Naive thymus-derived CD4-positive, alpha-beta T cell (primary cell): Measurements from ENCODE around the gene FBLN1. TPM values are rescaled to one million over a fixed set of nuclear protein-coding genes. Genes with fewer than 3 reads are reported as not detected.

Source experiments
- ATAC-seq: fragments of 150-1000 bp; cut with Tn5 transposase; 2 replicates; pipeline ENCODE4 v1.10.0; 2021; ENCODE audit warnings: mild to moderate bottlenecking, moderate library complexity
- CTCF ChIA-PET: fragments of 350-600 bp; sonication (Branson Sonifier 250); formaldehyde crosslinking; loops from one replicate; lab custom pipeline; 2021; ENCODE audit warnings: antibody characterized with exemption; lab: Charles Lee
- POLR2A ChIA-PET: fragments of 350-600 bp; sonication (Branson Sonifier 250); formaldehyde crosslinking; loops from one replicate; lab custom pipeline; 2021; ENCODE audit warnings: antibody characterized with exemption, inconsistent platforms; lab: Charles Lee
- DNase-seq, 9 donors: peaks; one replicate each; pipeline versions ENCODE4 v3.0.0 to v3.0.0-alpha.2; 2020 to 2022; ENCODE audit warnings: mixed read lengths in 1 of 9
- H3K27ac ChIP-seq: one replicate; pipeline ENCODE4 v1.7.0; 2013; ENCODE audit warnings: mild to moderate bottlenecking, low read depth, low read length, moderate library complexity
- H3K27me3 ChIP-seq, 2 donors: one replicate each; pipeline ENCODE4 v1.7.0; 2013; ENCODE audit warnings: low read length in 2 of 2, mild to moderate bottlenecking in 2 of 2, moderate library complexity in 2 of 2; ENCODE audit not compliant: control insufficient read depth in 2 of 2, insufficient read depth in 2 of 2
- H3K36me3 ChIP-seq, 3 experiments: 1 replicate in 2 of 3; 2 replicates in 1 of 3; pipeline ENCODE4 v1.7.0; 2013; ENCODE audit warnings: low read length in 3 of 3, mild to moderate bottlenecking in 3 of 3, moderate library complexity in 1 of 3; ENCODE audit not compliant: insufficient read depth in 3 of 3, control insufficient read depth in 2 of 3
- H3K4me1 ChIP-seq, 2 donors: one replicate each; pipeline ENCODE4 v1.7.0; 2013; ENCODE audit warnings: low read length in 2 of 2, mild to moderate bottlenecking in 2 of 2, moderate library complexity in 1 of 2; ENCODE audit not compliant: control insufficient read depth in 2 of 2, insufficient read depth in 2 of 2
- H3K4me3 ChIP-seq: 2 replicates; pipeline ENCODE4 v1.7.0; 2013; ENCODE audit warnings: mild to moderate bottlenecking, low read length
- H3K9me3 ChIP-seq, 3 experiments: 1 replicate in 2 of 3; 2 replicates in 1 of 3; pipeline ENCODE4 v1.7.0; 2013; ENCODE audit warnings: low read length in 3 of 3; ENCODE audit not compliant: control insufficient read depth in 2 of 3
- H3K27ac Mint-ChIP-seq, 9 donors: one replicate each; pipeline ENCODE4 v1.8.0; 2020 to 2022; ENCODE audit warnings: mixed read lengths in 9 of 9, mild to moderate bottlenecking in 8 of 9, moderate library complexity in 5 of 9, inconsistent platforms in 2 of 9
- H3K27me3 Mint-ChIP-seq, 5 donors: one replicate each; pipeline ENCODE4 v1.8.0; 2021 to 2022; ENCODE audit warnings: mixed read lengths in 5 of 5, mild to moderate bottlenecking in 1 of 5
- H3K36me3 Mint-ChIP-seq, 5 donors: one replicate each; pipeline ENCODE4 v1.8.0; 2020 to 2022; ENCODE audit warnings: mixed read lengths in 5 of 5, mild to moderate bottlenecking in 3 of 5, inconsistent platforms in 1 of 5
- H3K4me1 Mint-ChIP-seq, 7 donors: one replicate each; pipeline ENCODE4 v1.8.0; 2020 to 2022; ENCODE audit warnings: mixed read lengths in 7 of 7, mild to moderate bottlenecking in 3 of 7, inconsistent platforms in 1 of 7
- H3K4me3 Mint-ChIP-seq, 10 donors: one replicate each; pipeline ENCODE4 v1.8.0; 2020 to 2022; ENCODE audit warnings: mild to moderate bottlenecking in 10 of 10, mixed read lengths in 10 of 10, moderate library complexity in 6 of 10, inconsistent platforms in 2 of 10
- H3K9me3 Mint-ChIP-seq, 11 donors: one replicate each; pipeline ENCODE4 v1.8.0; 2020 to 2022; ENCODE audit warnings: mixed read lengths in 11 of 11, mild to moderate bottlenecking in 4 of 11, inconsistent platforms in 1 of 11, moderate library complexity in 1 of 11
- intact Hi-C, 2 donors: fragments of 100-400 bp; cut with micrococcal nuclease; formaldehyde crosslinking; loops; one replicate each; pipeline ENCODE4 v1.15.1; 2023
- polyA plus RNA-seq, 2 donors: library from polyadenylated mRNA; unstranded; fragments of 300-500 nt; fragmentation: Illumina TruSeq; gene quantifications; one replicate each; pipeline ENCODE4 v1.2.3, GENCODE V29; 2021
- total RNA-seq, 6 experiments: library from RNA in 5 of 6; stranded (reverse) in 5 of 6; gene quantifications; 1 replicate in 5 of 6; 2 replicates in 1 of 6; pipeline ENCODE4 v1.2.3 and lab custom pipeline; 2021 to 2026

The FBLN1 gene
- total and polyA plus RNA-seq, 7 experiments from 2014 or later = 0.11 to 1.1 TPM; not detected in 5

DNA sequence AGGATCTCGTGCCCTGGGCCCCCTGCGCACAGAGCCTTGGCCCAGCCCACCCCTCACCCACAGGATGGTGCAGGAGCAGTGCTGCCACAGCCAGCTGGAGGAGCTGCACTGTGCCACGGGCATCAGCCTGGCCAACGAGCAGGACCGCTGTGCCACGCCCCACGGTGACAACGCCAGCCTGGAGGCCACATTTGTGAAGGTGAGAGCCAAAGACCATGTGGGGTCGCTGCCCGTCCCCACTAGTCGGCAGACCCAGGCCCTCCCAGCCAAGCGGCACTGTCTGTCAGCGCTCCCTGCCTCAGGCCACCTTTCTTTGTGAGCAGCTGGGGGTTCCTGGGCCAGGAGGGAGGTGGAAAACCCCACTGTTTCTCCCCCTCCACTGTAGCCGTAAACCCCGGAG, 22.8 kb downstream of the FBLN1 start:
- Histone ChIP-seq H3K4me1 (no peaks in the 10 kb centered on the region), H3K9me3 (no peaks in the 10 kb centered on the region), H3K36me3 (no peaks in the 10 kb centered on the region), H3K27me3 (no peaks in the 10 kb centered on the region), H3K4me3 (no peak overlapping the region), H3K27ac (no peak overlapping the region)
- Mint-ChIP-seq H3K36me3 (no peaks in the 10 kb centered on the region), H3K9me3 (no peaks in the 10 kb centered on the region), H3K27ac (no peak overlapping the region), H3K27me3 (no peaks in the 10 kb centered on the region), H3K4me3 (no peak overlapping the region), H3K4me1 (no peaks in the 10 kb centered on the region)
- ATAC-seq (no peak), DNase-seq (no peak)
- ChIA-PET CTCF (no interaction called here), POLR2A (no interaction called here)
- intact Hi-C loops = no loop called here

DNA sequence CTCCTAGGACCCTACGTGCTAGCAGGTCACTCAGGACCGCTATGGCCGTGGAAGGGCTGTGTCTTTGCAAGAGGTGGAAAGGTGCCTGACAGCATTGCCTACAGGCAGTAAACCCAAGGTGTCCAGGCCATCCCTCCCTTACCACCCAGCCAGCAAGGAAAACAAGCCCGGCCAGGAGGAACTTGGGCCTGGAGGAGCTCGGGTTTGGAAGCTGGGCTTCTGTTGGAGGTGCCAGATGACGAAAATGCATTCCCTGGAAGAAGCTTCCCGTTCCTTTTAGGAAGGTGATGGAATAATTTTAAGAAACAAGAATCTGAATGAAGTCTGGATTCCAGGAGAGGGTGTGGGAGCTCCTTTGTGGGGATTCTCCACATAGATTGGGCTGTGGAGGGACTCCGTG, 23.6 kb downstream of the FBLN1 start:
- ChIA-PET CTCF (no interaction called here), POLR2A (no interaction called here)
- Histone ChIP-seq H3K4me1 (no peaks in the 10 kb centered on the region), H3K27ac (no peak overlapping the region), H3K9me3 (no peaks in the 10 kb centered on the region), H3K36me3 (no peaks in the 10 kb centered on the region), H3K4me3 (no peak overlapping the region), H3K27me3 (no peaks in the 10 kb centered on the region)
- Mint-ChIP-seq H3K9me3 (no peaks in the 10 kb centered on the region), H3K4me1 (no peaks in the 10 kb centered on the region), H3K27me3 (no peaks in the 10 kb centered on the region), H3K36me3 (no peaks in the 10 kb centered on the region), H3K27ac (no peak overlapping the region), H3K4me3 (no peak overlapping the region)
- ATAC-seq = no peak
- intact Hi-C loops = no loop called here
- DNase-seq = no peak

DNA sequence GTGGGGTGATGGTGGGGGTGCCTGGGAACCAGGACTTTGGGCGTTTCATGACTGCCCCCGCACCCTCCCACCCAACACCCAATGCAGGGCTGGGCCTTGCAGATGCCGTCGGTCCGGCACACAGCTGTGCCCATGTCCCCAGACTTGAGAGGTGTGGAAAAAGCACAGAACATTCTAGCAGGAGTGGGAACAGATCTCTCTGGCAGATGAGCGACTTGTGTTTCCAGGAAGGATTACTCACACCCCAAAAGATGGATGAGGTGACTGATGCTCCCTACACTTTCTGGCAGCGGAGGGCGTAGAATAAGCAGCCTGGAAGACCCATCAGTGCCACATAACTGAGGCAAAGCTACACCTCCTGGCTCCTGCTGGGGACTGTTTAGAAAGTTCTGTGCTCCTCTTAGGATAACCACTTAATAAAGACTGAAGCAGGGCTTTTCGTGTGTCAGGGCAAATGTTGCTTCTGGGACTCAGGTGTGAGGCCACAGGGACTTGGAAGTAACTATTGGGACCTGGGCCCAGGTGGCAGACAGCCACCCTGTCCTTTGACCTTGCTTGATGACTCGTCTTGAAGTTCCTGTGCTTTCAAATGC, 24.2 kb downstream of the FBLN1 start:
- H3K4me1 ChIP-seq = no peaks in the 10 kb centered on the region
- no peaks in the 10 kb centered on the region for H3K9me3 ChIP-seq
- H3K4me3 ChIP-seq = no peak overlapping the region
- H3K36me3 ChIP-seq = no peaks in the 10 kb centered on the region
- Mint-ChIP-seq H3K4me3 (no peak overlapping the region), H3K4me1 (no peaks in the 10 kb centered on the region), H3K36me3 (no peaks in the 10 kb centered on the region), H3K27ac (no peak overlapping the region), H3K9me3 (no peaks in the 10 kb centered on the region), H3K27me3 (peaks cover 0 to under 1% (median 0%) of the 10 kb centered on the region in 5 donors)
- no peaks in the 10 kb centered on the region for H3K27me3 ChIP-seq
- no peak for ATAC-seq
- intact Hi-C loops = no loop called here
- DNase-seq = no peak
- ChIA-PET CTCF (no interaction called here), POLR2A (no interaction called here)
- H3K27ac ChIP-seq = no peak overlapping the region

DNA sequence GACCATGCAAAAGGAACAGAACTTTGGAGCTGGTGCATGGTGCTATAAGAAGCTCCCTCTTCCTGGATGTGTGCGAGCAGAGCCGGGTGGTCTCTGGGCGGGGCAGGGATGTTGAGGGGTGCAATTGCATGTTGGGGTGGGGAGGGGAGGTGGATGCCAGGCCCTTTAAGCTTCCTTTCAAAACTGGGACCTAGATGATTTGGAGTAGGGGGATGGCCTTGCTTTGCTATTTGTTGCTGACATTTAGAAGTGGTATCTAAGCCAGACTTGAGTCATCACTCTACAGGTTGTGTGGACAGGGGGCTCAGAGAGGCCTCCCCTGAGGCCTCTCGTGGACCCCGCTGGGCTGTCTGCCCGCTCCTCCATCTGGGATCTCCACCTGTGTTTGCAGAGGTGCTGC, 24.8 kb downstream of the FBLN1 start:
- no peak overlapping the region for H3K4me3 Mint-ChIP-seq
- DNase-seq (no peak), ATAC-seq (no peak)
- no peaks in the 10 kb centered on the region for H3K4me1 ChIP-seq
- peaks cover 0 to 4% (median 0%) of the 10 kb centered on the region in 5 donors for H3K27me3 Mint-ChIP-seq
- H3K27ac Mint-ChIP-seq = no peak overlapping the region
- ChIA-PET POLR2A (no interaction called here), CTCF (no interaction called here)
- H3K36me3 ChIP-seq = no peaks in the 10 kb centered on the region
- no peaks in the 10 kb centered on the region for H3K4me1 Mint-ChIP-seq
- no peak overlapping the region for H3K27ac ChIP-seq
- H3K36me3 Mint-ChIP-seq = no peaks in the 10 kb centered on the region
- no peaks in the 10 kb centered on the region for H3K9me3 Mint-ChIP-seq
- H3K27me3 ChIP-seq = no peaks in the 10 kb centered on the region
- no peaks in the 10 kb centered on the region for H3K9me3 ChIP-seq
- H3K4me3 ChIP-seq = no peak overlapping the region
- intact Hi-C loops = no loop called here

DNA sequence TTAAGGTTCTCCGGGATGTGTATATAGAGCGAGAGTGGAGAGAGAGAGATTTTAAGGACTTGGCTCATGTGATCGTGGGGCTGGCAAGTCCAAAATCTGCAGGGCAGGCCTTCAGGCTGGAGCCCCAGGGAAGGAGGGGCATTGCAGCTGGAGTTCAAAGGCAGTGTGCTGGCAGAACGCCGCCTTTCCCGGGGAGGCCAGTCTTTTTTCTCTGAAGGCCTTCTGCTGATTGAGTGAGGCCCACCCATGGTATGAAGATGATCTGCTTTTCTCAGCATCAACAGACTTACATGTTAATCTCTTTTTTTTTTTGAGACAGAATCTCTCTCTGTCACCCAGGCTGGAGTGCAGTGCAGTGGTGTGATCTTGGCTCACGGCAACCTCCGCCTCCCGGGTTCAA, 25.4 kb downstream of the FBLN1 start:
- ATAC-seq (no peak), DNase-seq (no peak)
- Histone ChIP-seq H3K4me1 (no peaks in the 10 kb centered on the region), H3K27me3 (no peaks in the 10 kb centered on the region), H3K27ac (no peak overlapping the region), H3K36me3 (no peaks in the 10 kb centered on the region), H3K4me3 (no peak overlapping the region), H3K9me3 (no peaks in the 10 kb centered on the region)
- intact Hi-C loops = no loop called here
- H3K27me3 Mint-ChIP-seq = peaks cover 0 to 4% (median 0%) of the 10 kb centered on the region in 5 donors
- CTCF ChIA-PET = no interaction called here
- H3K4me3 Mint-ChIP-seq = no peak overlapping the region
- no peaks in the 10 kb centered on the region for H3K9me3 Mint-ChIP-seq
- no peak overlapping the region for H3K27ac Mint-ChIP-seq
- POLR2A ChIA-PET = no interaction called here
- H3K4me1 Mint-ChIP-seq = no peaks in the 10 kb centered on the region
- H3K36me3 Mint-ChIP-seq = no peaks in the 10 kb centered on the region

DNA sequence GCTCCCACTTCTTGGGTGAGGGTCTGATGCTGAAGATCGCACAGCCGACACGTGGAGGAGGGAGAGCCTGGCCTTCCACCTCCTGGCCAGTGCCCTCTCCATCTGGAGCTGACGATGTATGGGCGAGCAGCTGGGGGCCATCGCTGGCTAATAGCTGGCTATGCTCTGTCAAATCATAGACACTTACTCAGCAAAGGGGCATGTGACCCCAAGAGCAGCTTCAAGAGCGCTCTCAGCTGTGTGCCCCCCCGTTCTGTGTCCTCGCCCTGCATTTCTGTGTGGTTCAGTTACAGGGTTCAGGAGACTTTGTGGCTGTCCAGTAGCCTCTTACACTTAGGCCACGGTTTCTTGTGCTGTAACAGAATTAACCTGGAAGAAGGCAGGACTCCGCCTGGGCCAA, 26.4 kb downstream of the FBLN1 start:
- no peaks in the 10 kb centered on the region for H3K4me1 Mint-ChIP-seq
- DNase-seq = no peak
- ATAC-seq = no peak
- no peaks in the 10 kb centered on the region for H3K27me3 ChIP-seq
- H3K27ac ChIP-seq = no peak overlapping the region
- H3K36me3 ChIP-seq = no peaks in the 10 kb centered on the region
- no peak overlapping the region for H3K4me3 ChIP-seq
- no peaks in the 10 kb centered on the region for H3K9me3 Mint-ChIP-seq
- no peaks in the 10 kb centered on the region for H3K4me1 ChIP-seq
- POLR2A ChIA-PET = no interaction called here
- H3K27me3 Mint-ChIP-seq = peaks cover 0 to 4% (median 0%) of the 10 kb centered on the region in 5 donors
- CTCF ChIA-PET = no interaction called here
- H3K9me3 ChIP-seq = no peaks in the 10 kb centered on the region
- intact Hi-C loops = no loop called here
- H3K36me3 Mint-ChIP-seq = no peaks in the 10 kb centered on the region
- no peak overlapping the region for H3K27ac Mint-ChIP-seq
- no peak overlapping the region for H3K4me3 Mint-ChIP-seq

DNA sequence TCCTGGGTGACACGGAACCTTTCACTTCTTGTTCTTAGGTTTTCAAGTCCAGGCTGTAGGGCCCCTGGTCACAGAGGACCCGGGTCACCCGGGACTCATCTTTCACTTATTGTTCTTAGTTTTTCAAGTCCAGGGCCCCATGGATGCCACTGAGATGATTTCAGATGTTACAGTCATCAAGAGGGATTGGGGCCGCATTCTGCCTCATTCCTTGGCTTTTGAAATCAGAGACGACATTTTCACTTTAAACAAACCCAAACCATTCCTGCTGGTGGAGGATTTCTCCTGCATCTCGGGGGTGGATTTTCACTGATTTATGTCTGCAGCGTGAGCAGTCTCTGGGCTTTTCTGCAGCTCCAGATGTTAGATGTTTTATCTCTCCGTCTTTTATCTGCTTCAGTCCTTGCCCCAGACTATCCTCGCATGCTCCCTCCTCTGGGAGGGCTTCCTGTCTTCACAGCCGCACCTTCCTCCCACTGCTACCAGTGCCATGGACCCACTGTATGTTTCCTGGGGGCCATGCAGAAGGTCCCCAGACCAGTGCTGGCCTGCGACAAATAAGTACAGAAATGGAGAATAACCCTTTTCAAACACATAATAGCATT, 27.4 kb downstream of the FBLN1 start:
- Histone ChIP-seq H3K27ac (no peak overlapping the region), H3K4me3 (no peak overlapping the region), H3K9me3 (no peaks in the 10 kb centered on the region), H3K4me1 (no peaks in the 10 kb centered on the region), H3K36me3 (no peaks in the 10 kb centered on the region), H3K27me3 (no peaks in the 10 kb centered on the region)
- ChIA-PET POLR2A (no interaction called here), CTCF (no interaction called here)
- Mint-ChIP-seq H3K36me3 (no peaks in the 10 kb centered on the region), H3K4me1 (no peaks in the 10 kb centered on the region), H3K27ac (no peak overlapping the region), H3K9me3 (no peaks in the 10 kb centered on the region), H3K4me3 (no peak overlapping the region), H3K27me3 (peaks cover 0 to 4% (median 0%) of the 10 kb centered on the region in 5 donors)
- intact Hi-C loops = no loop called here
- no peak for DNase-seq
- ATAC-seq = no peak
